Urinary bladder (tissue), 4 donors: ENCODE results near the gene CMTM2. TPM values are rescaled to one million over a fixed set of nuclear protein-coding genes. Genes with fewer than 3 reads are reported as not detected.
"Not testable (repeated sequence)": the region's sequence is repeated elsewhere in the genome, so short reads cannot be mapped to it uniquely, and the experiment has no call there.

Experiments used
- DNase-seq: peaks from one replicate; pipeline ENCODE4 v3.0.0-alpha.2; 2015; ENCODE audit errors: extremely low spot score
- H3K27ac ChIP-seq: one replicate; pipeline ENCODE4 v1.5.1; 2013; ENCODE audit warnings: low read depth, mild to moderate bottlenecking, moderate library complexity
- H3K36me3 ChIP-seq: one replicate; pipeline ENCODE4 v1.6.1; 2013; ENCODE audit warnings: mild to moderate bottlenecking, moderate library complexity; ENCODE audit not compliant: insufficient read depth
- H3K4me1 ChIP-seq: one replicate; pipeline ENCODE4 v1.6.1; 2013; ENCODE audit warnings: mild to moderate bottlenecking, moderate library complexity; ENCODE audit not compliant: insufficient read depth
- H3K4me3 ChIP-seq: one replicate; pipeline ENCODE4 v1.5.1; 2013; ENCODE audit warnings: low read depth, low read length
- WGBS: extraction: QIAGEN DNeasy Blood & Tissue Kit; methylation state at CpG from one replicate; pipeline ENCODE4 v1.1.7; 2013; 5-methylcytosine and 5-hydroxymethylcytosine counted together
- polyA plus RNA-seq: library from polyadenylated mRNA; stranded (reverse); fragments of 200-250 nt; gene quantifications from one replicate; pipeline ENCODE4 v1.2.3, GENCODE V29; 2013
- total RNA-seq: library from RNA; depleted of rRNA; stranded (reverse); fragments of >200 nt; gene quantifications from one replicate; pipeline ENCODE4 v1.2.3, GENCODE V29; 2014
- donor health status: healthy with polysubstance abuse.
- donor health status: healthy.

The CMTM2 gene
- total and polyA plus RNA-seq, 2 donors, result not detected

- H3K4me1 ChIP-seq, result no peaks in the 10 kb centered on the region
- H3K4me3 ChIP-seq, result no peak overlapping the region
- H3K36me3 ChIP-seq, result no peaks in the 10 kb centered on the region
- 82% methylated on average over 4 of the region's 4 CpGs for WGBS
- no peak for DNase-seq
- no peak overlapping the region for H3K27ac ChIP-seq
These were observed 1.4 kb downstream of the CMTM2 start for GRCh38 chr16:66580605-66581209.

- H3K4me1 ChIP-seq, result no peaks in the 10 kb centered on the region
These were observed 2.1 kb downstream of the CMTM2 start for GRCh38 chr16:66581246-66581952.

GRCh38 chr16:66585481-66586239 lies 6.4 kb downstream of the CMTM2 start:
- Histone ChIP-seq H3K27ac (no peak overlapping the region), H3K4me3 (no peak overlapping the region), H3K4me1 (no peaks in the 10 kb centered on the region), H3K36me3 (no peaks in the 10 kb centered on the region)
- 69% methylated on average over 10 of the region's 10 CpGs for WGBS
- DNase-seq, result no peak

More at GRCh38 chr16:66581246-66581952, 2.1 kb downstream of the CMTM2 start:
- WGBS, result 88% methylated on average over 3 of the region's 3 CpGs
- no peak overlapping the region for H3K4me3 ChIP-seq
- no peak overlapping the region for H3K27ac ChIP-seq
- DNase-seq, result no peak
- H3K36me3 ChIP-seq, result no peaks in the 10 kb centered on the region

GRCh38 chr16:66587881-66588600 lies 8.8 kb downstream of the CMTM2 start:
- no peak for DNase-seq
- Histone ChIP-seq H3K27ac (no peak overlapping the region), H3K36me3 (no peaks in the 10 kb centered on the region), H3K4me3 (no peak overlapping the region), H3K4me1 (no peaks in the 10 kb centered on the region)
- WGBS, result 74% methylated on average over 7 of the region's 7 CpGs

GRCh38 chr16:66588981-66589713 lies 9.9 kb downstream of the CMTM2 start:
- Histone ChIP-seq H3K4me3 (no peak overlapping the region), H3K36me3 (no peaks in the 10 kb centered on the region), H3K4me1 (no peaks in the 10 kb centered on the region), H3K27ac (no peak overlapping the region)
- WGBS, result 92% methylated on average over 8 of the region's 8 CpGs
- no peak for DNase-seq

- no peaks in the 10 kb centered on the region for H3K4me1 ChIP-seq
- WGBS, result 81% methylated on average over 8 of the region's 8 CpGs
- no peak overlapping the region for H3K27ac ChIP-seq
- H3K4me3 ChIP-seq, result no peak overlapping the region
- no peak for DNase-seq
- H3K36me3 ChIP-seq, result no peaks in the 10 kb centered on the region
These were observed 11.1 kb downstream of the CMTM2 start for GRCh38 chr16:66590322-66590721.

- H3K27ac ChIP-seq, result no peak overlapping the region
- H3K4me1 ChIP-seq, result no peaks in the 10 kb centered on the region
- H3K4me3 ChIP-seq, result no peak overlapping the region
- no peaks in the 10 kb centered on the region for H3K36me3 ChIP-seq
- no peak for DNase-seq
- 92% methylated on average over 4 of the region's 4 CpGs for WGBS
These were observed 11.8 kb downstream of the CMTM2 start for GRCh38 chr16:66591018-66591417.

- 80% methylated on average over 3 of the region's 3 CpGs for WGBS
These were observed 13.0 kb downstream of the CMTM2 start for GRCh38 chr16:66592241-66592640.

GRCh38 chr16:66592814-66593213 lies 13.6 kb downstream of the CMTM2 start:
- H3K27ac ChIP-seq, result no peak overlapping the region
- H3K4me1 ChIP-seq, result no peaks in the 10 kb centered on the region
- no peak for DNase-seq
- H3K36me3 ChIP-seq, result no peaks in the 10 kb centered on the region
- no peak overlapping the region for H3K4me3 ChIP-seq
- WGBS, result 98% methylated on average over 3 of the region's 3 CpGs

More at GRCh38 chr16:66592241-66592640, 13.0 kb downstream of the CMTM2 start:
- DNase-seq, result no peak
- Histone ChIP-seq H3K4me1 (no peaks in the 10 kb centered on the region), H3K27ac (no peak overlapping the region), H3K4me3 (no peak overlapping the region), H3K36me3 (no peaks in the 10 kb centered on the region)

- Histone ChIP-seq H3K36me3 (no peaks in the 10 kb centered on the region), H3K4me3 (no peak overlapping the region), H3K27ac (no peak overlapping the region), H3K4me1 (no peaks in the 10 kb centered on the region)
- no peak for DNase-seq
- WGBS, result 71% methylated on average over 7 of the region's 7 CpGs
These were observed 15.5 kb downstream of the CMTM2 start for GRCh38 chr16:66594739-66595138.

- DNase-seq, H3K4me3 ChIP-seq: not testable (repeated sequence)
- WGBS, result 99% methylated on average over 4 of the region's 4 CpGs
These were observed 17.3 kb downstream of the CMTM2 start for GRCh38 chr16:66596559-66596958.

GRCh38 chr16:66596986-66597848 lies 18.0 kb downstream of the CMTM2 start:
- Histone ChIP-seq H3K4me1 (no peaks in the 10 kb centered on the region), H3K27ac (no peak overlapping the region), H3K36me3 (no peaks in the 10 kb centered on the region), H3K4me3 (no peak overlapping the region)
- no peak for DNase-seq
- WGBS, result 87% methylated on average over 5 of the region's 5 CpGs

More at GRCh38 chr16:66596559-66596958, 17.3 kb downstream of the CMTM2 start:
- not testable (repeated sequence) for H3K27ac ChIP-seq, H3K4me1 ChIP-seq, H3K36me3 ChIP-seq
